ENCODE measurements around the gene PFAS. TPM values are rescaled to one million over a fixed set of nuclear protein-coding genes. Genes with fewer than 3 reads are reported as not detected.
"Not testable (repeated sequence)": the region's sequence is repeated elsewhere in the genome, so short reads cannot be mapped to it uniquely, and the experiment has no call there.

Gene PFAS
- polyA plus RNA-seq, 1 donor: 34.9 TPM

DNA sequence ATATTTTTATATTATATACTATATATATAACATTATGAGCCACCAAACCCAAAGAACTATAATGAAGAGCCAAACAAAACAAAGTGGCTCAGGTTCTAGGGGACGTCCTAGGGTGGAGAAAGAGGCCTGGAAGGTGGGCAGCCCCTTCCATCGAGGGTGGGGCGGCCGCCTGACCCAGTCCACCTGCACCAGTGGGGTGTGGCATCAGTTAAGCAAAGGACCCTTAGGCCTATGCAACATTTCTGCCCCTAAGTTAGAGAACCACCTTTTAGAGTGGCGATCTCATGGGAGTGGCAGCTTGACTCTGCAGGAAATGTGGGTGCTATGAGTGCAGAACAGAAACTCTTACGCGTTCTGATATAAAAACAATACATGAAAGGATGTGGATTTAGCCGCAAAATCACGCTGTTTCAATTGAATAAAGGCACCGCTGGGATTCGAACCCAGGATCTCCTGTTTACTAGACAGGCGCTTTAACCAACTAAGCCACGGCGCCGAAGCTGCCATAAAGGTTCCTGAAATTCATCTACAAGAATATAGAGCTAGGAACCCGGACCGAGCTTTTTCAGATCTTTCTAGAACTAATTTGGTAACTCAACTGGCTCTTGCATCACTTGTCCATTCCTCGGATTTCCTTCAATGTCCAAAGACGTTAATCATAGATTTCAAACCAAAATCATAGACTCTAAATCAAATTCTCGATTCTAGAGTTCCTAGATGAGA is 23.1 kb upstream of the PFAS start:
- peak; percentile 46 for DNase-seq

DNA sequence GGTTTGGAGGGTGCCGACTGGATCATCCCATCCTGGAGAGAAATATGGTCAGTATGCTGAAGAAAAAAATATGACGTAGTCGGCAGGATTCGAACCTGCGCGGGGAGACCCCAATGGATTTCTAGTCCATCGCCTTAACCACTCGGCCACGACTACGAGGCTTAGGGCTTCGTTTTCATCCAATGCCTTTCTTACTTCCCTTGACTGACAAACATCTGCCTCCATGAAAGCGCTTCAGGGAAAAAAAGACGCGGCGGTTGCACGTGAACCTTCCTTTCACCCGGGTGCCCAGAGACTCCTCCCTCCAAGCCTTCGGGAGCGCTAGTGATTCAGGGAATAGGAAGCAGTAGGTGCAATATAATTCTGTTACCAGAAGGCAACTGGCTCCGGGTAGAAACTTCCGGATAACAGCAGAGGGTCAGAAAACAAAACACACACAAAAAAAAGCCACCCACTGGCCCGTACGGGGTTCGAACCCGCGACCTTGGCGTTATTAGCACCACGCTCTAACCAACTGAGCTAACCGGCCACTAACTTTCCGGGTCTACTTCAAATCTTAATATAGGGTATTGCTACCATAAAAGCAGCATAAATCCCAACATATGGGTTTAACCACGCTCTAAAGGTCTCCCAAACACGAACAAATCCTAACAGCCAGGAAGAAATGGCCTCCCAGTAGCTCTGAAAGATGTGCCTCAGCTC is 22.4 kb upstream of the PFAS start:
- DNase-seq: peak; percentile 91

DNA sequence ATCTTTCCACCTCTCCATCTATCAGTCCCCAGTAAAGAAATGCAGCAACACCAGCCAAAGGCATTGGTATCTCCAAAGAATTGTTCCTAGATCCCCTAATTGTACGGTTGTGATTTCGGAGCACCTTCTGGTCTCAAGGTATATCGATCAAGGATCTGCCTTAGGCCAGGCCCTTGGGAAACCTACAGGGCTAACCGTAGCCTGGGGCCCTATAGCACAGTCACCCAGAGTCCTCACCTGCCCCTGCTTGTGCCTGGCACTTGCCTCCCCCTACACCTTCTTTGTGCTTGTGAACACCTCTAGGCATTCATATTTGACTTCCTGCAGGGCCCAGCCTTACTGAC is 21.9 kb upstream of the PFAS start:
- no peak for DNase-seq

DNA sequence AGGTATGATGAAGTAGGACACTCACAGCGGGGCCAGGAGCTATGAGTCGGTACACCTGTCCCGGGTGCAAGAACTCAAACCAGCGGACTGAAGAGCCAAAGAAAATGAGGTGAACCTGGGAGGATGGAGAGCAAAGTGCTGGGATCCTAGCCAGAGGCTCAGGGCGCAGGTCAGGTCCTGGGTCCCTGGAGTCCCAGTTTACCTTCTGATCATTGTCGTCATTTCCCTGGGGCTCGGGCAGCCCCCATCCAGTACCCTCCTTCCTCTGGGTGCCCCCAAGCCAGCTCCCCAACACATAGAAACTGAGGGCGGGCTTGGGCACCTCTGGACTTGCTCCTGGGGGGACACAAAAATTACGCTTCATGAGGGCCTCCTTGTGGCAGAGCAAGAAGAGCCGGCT is 17.4 kb upstream of the PFAS start:
- no peak for DNase-seq

DNA sequence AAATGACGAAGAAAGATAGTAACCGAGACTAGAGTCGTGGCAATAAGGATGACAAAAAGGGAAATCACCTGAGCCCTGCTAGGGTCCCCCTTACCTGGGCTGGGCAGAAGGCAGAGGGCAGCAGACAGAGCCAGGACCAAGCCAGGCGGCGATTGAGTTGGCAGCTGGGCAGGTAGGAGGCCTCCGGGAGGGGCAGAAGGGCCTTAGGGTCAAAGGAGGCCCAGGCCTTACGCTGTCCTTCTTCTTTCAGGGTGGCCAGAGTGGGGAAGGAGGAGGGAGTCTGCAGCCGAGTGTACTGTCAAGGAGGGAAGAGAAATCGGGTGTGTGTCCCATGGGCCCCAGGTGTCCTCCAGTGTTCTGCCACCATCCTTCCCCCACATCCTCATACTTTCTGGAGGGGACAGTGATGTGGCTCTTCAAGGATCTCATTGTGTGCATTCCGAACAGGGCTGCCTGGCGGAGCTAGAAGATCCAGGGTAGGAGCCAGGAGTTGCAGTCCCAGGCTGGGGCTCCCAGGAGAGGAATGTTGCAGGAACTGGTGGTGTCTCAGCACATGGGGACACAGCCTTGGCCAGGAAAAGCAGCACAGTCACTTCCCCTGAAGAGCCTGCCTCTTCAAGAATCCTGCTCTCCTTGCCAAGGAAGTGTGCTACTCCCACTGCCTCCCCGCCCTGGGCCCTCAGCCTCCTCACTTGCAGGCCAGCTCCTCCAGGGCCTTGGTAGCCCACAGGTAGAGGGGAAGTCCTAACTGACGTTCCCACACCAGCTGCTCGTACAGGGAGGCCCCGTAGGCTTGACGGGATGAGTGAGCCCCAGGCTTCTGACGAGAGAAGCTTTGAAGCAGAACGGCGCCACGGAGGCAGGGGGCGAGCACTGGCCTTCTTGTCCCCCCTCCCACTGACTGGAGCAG is 14.5 kb upstream of the PFAS start:
- DNase-seq: no peak

DNA sequence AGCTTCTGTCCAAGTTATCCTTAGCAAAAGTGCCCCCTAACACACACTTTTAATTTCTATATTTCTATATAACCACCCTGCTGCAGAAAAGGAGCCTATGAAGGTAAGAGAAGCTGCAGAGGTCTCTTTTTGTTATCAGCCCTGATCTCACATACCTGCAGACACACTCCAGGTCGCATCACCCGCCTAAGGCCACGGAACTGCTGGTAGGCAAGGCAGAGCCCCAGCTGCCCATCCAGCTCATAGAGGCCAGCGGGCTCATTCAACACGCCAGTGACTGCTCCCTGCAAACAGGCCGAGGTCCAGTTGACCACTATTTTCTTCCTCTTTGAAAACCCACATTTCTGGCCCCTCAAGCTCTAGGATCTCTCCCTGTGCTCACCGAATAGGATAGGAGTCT is 13.4 kb upstream of the PFAS start:
- DNase-seq: no peak

DNA sequence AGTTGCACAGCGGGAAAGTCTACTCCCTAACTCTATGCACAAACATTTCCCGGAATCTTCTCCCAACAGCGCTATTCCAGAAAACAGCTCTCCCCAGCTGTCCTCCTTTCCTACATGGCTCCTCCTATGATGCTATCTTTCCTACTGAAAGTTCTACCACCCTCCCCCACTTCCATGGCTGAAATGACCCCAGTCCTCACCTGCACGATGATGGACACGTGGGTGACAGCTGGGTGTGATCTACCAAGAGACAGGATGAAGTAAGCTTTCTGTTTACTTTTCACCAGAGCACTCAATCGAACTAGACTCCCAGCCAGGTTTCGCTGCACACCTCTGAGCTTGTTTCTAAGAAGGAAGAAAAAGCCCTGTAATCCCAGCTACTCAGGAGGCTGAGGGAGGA is 11.9 kb upstream of the PFAS start:
- DNase-seq: no peak

DNA sequence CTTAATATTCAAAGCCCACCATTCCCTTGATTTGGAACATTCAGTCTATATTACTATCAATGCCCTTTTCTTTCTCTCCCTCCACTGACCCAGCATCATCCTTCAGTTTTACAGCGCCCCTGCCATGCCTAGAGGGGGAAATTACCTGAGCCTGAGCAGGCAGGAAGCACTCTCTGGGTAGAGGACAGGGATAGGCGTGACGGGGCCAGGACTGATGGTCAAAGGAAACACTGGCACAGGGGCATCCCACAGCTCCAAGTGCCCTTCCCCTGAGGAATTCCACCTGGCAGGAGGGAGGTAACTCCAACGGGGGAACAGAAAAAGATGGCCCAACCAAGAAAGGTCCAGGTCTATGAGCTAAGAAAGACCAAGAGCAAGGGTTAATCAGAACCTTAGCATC is 11.2 kb upstream of the PFAS start:
- DNase-seq: no peak

DNA sequence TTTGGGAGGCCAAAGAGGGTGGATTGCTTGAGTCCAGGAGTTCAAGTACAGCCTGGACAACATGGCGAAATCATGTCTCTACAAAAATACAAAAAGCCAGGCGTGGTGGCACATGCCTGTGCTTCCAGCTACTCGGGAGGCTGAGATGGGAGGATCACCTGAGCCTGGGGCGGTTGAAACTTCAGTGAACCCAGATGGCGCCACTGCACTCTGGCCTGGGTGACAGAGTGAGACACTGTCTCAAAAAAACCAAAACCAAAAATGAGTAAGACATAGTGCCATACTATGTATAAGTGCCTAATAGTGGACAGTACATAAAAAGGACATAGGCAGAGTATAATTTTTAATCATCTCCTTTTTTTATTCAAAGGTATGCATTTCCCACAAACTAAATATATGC is 5.3 kb upstream of the PFAS start:
- no peak for DNase-seq

DNA sequence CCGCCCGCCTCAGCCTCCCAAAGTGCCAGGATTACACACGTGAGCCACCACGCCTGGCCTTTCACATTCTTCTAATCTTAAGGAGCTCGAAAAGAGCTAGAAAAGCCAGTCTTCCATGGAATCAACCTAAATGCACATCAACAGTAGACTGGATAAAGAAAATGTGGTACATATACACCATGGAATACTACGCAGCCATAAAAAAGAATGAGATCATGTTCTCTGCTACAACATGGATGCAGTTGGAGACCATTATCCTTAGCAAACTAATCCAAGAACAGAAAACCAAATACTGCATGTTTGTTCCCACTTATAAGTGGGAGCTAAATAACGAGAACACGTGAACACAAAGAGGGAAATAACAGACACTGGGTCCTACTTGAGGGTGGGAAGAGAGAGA is 4.3 kb upstream of the PFAS start:
- no peak for DNase-seq

DNA sequence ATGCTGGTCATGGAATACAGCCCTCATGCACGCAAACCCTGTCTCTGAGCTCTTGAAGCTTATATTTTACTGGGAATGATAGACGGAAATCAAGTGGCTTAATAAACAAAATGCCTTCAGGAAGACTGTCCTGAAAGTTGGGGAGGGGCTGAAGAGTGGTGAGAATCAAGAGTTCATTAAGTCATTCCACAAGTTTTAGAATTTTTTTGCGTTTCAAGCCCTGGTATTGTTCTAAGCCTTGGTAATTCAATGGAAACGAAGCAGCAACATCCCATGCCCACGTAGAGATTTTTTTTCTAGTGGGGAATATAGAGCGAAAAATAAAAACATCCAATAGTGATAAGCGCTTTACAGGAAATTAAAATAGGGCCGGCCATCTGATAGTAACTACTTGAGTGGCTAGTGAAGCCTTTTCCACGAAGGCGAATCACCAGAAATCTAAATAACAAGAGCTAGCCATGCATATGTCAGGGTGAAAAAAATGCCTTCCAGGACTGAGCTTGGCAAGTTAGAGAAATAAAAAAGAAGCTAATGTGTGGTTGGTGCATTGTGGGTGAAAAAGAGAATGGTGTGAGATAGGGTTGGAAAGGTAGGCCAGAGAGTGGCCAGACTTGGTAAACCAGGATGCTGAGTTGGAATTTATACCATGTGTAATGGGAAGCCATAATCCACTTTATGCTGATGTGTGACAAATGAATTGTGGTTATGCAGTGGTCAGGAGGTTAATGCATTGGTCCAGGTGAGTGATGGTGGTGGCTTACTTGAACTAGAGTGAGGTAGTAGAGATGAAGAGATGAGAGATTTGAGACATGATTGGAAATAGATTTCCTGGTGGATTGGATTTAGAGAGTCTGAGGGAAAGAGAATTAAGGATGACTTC is 772 bp downstream of the PFAS start:
- no peak for DNase-seq

DNA sequence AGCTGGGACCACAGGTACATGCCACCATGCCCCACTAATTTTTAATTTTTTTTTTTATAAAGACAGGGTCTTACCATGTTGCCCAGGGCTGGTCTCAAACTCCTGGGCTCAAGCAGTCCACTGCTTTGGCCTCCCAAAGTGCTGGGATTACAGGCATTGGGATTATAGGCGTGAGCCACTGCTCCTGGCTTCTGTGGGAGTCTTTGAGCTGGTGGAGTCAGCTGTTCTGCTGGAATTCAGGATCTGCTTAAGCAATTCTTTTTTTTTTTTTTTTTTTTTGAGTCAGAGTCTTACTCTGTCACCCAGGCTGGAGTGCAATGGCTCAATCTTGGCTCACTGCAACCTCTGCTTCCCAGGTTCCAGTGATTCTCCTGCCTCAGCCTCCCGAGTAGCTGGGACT is 2.3 kb downstream of the PFAS start:
- not testable (repeated sequence) for DNase-seq

DNA sequence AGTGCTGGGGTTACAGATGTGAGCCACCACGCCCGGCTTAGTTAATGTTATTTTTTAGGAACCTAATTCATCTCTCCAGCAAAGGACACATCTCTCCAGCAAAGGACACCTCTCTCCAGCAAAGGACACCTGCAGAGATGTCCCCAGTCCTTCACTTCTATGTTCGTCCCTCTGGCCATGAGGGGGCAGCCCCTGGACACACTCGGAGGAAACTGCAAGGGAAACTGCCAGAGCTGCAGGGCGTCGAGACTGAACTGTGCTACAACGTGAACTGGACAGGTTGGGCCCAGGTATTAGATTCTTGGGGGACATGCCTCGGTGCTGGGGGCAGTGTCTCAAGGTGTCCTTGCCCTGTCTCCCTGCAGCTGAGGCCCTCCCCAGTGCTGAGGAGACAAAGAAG is 4.7 kb downstream of the PFAS start:
- no peak for DNase-seq

DNA sequence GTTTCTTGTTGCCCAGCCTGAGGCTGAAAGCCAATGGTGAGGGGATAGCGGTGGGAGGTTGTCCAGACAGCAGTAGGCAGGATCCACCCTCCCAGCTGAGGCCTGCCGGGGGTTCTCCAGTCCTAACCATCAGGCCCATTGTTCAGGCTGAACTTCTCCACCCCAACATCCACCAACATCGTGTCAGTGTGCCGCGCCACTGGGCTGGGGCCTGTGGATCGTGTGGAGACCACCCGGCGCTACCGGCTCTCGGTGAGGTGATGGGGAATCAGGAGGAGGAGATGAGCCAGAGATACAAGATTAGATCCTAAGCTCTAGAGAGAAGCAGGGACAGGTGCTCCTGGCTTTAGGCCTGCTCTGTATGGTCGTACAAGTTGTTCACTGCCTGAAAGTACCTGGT is 5.8 kb downstream of the PFAS start:
- no peak for DNase-seq

DNA sequence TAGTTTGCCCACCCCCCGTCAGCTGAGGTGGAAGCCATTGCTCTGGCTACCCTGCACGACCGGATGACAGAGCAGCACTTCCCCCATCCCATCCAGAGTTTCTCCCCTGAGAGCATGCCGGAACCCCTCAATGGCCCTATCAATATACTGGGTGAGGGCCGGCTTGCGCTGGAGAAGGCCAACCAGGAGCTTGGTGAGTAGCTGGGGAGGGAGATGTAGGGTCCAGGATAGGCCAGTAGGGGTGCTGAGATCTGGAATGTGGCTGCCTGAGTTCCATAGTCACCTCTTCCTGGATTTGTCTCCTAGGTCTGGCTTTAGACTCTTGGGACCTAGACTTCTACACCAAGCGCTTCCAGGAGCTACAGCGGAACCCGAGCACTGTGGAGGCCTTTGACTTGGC is 6.4 kb downstream of the PFAS start:
- no peak for DNase-seq

DNA sequence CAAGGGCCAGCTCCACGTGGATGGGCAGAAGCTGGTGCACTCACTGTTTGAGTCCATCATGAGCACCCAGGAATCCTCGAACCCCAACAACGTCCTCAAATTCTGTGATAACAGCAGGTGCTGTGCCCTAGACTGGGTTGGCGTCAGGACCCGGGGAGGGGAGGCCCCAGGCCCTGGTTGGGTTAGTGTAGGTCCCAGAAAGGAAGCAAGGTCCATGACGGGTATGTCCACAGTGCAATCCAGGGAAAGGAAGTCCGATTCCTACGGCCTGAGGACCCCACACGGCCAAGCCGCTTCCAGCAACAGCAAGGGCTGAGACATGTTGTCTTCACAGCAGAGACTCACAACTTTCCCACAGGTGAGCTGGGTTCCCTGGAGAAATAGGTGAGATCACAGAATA is 7.2 kb downstream of the PFAS start:
- no peak for DNase-seq

DNA sequence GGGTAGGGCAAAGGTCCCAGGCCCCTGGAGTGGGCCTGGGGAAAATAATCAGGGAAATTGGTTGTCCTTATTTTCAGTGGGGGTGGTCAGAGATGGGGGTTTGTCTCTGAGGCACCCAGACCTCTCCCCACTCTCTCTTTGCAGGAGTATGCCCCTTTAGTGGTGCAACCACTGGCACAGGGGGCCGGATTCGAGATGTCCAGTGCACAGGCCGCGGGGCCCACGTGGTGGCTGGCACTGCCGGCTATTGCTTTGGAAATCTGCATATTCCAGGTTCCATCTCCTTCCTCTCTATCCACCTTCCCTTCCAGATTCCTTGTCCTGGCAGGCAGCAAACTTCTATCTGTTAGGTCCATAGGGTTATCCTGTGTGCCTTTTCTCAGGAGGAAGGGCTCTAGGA is 7.6 kb downstream of the PFAS start:
- no peak for DNase-seq

DNA sequence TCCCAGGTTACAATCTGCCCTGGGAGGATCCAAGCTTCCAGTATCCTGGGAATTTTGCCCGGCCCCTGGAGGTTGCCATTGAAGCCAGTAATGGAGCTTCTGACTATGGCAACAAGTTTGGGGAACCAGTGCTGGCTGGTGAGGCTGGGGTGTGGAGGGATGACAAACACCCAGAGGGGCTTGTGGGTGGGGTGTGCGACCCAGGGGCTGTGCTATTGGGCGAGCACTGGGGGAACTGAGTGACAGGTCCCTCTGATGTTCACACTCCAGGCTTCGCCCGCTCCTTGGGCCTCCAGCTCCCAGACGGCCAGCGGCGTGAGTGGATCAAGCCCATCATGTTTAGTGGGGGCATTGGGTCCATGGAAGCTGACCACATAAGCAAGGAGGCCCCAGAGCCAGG is 8.7 kb downstream of the PFAS start:
- DNase-seq: no peak

DNA sequence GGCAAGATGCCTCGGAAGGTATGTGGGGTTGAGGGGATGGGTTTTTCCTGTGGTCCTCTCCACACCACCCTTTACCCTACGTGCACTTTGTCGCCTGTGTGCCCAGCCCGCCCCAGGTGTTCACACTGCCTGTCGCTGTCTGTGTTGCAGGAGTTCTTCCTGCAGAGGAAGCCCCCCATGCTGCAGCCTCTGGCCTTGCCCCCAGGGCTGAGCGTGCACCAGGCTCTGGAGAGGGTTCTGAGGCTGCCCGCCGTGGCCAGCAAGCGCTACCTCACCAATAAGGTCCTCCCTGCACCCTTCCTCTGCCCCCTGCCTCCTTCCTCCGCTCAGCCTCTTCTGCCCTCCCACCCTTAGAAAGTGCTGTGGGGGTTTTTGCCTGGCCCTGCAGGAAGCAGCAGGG is 15.2 kb downstream of the PFAS start:
- no peak for DNase-seq

DNA sequence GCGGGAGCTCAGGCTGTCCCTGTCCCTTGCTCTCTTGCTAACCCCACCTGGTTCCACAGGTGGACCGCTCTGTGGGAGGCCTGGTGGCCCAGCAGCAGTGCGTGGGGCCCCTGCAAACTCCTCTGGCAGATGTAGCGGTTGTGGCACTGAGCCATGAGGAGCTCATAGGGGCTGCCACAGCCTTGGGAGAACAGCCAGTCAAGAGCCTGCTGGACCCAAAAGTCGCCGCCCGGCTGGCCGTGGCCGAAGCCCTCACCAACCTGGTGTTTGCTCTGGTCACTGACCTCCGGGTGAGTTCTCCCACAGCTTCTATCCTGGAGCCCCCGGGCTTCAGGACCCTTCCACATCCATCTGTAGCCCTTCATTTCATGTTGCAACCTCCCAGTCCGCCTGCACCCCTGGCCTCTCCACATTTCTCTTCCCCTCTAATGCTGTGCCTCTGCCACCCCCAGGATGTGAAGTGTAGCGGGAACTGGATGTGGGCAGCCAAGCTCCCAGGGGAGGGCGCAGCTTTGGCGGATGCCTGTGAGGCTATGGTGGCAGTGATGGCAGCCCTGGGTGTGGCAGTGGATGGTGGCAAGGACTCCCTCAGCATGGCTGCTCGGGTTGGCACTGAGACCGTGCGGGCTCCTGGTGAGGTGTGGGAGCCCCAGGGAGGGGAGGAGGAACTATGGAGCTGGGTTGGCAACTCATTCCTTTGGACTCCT is 15.9 kb downstream of the PFAS start:
- DNase-seq: no peak

DNA sequence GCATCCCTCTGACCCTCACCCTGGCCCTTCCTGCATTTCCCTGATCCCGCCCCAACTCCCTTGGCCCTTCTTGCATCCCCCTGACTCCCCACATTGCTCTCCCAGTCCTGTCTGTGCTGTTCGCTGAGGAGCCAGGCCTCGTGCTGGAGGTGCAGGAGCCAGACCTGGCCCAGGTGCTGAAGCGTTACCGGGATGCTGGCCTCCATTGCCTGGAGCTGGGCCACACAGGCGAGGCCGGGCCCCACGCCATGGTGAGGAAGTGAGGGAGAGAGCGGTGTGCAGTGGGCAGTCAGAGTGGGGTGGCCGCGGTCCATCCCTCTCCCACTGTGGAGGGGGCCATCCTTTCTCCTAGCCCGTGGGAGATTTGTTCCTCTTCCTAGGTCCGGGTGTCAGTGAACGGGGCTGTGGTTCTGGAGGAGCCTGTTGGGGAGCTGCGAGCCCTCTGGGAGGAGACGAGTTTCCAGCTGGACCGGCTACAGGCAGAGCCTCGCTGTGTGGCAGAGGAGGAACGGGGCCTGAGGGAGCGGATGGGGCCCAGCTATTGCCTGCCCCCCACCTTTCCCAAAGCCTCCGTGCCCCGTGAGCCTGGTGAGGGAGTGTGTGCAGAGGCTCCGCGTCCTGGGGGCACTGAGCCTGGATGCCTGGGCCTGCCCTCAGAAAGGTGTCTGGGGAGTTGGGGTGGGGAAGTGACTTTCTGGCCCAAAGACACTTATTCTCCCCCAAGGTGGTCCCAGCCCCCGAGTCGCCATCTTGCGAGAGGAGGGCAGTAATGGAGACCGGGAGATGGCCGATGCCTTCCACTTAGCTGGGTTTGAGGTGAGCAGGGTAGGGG is 17.8 kb downstream of the PFAS start:
- no peak for DNase-seq

All from hindlimb muscle (tissue), 1 donor.